ENCODE data around the gene EFCAB6. TPM values are rescaled to one million over a fixed set of nuclear protein-coding genes. Genes with fewer than 3 reads are reported as not detected.

The EFCAB6 gene, protein sequence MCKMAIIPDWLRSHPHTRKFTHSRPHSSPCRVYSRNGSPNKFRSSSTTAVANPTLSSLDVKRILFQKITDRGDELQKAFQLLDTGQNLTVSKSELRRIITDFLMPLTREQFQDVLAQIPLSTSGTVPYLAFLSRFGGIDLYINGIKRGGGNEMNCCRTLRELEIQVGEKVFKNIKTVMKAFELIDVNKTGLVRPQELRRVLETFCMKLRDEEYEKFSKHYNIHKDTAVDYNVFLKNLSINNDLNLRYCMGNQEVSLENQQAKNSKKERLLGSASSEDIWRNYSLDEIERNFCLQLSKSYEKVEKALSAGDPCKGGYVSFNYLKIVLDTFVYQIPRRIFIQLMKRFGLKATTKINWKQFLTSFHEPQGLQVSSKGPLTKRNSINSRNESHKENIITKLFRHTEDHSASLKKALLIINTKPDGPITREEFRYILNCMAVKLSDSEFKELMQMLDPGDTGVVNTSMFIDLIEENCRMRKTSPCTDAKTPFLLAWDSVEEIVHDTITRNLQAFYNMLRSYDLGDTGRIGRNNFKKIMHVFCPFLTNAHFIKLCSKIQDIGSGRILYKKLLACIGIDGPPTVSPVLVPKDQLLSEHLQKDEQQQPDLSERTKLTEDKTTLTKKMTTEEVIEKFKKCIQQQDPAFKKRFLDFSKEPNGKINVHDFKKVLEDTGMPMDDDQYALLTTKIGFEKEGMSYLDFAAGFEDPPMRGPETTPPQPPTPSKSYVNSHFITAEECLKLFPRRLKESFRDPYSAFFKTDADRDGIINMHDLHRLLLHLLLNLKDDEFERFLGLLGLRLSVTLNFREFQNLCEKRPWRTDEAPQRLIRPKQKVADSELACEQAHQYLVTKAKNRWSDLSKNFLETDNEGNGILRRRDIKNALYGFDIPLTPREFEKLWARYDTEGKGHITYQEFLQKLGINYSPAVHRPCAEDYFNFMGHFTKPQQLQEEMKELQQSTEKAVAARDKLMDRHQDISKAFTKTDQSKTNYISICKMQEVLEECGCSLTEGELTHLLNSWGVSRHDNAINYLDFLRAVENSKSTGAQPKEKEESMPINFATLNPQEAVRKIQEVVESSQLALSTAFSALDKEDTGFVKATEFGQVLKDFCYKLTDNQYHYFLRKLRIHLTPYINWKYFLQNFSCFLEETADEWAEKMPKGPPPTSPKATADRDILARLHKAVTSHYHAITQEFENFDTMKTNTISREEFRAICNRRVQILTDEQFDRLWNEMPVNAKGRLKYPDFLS (N-terminal part only)
- total RNA-seq (0.07 and 0.39 TPM in 2 replicates), polyA plus RNA-seq (0.10 TPM in 1 of 2 replicates, not detected in the other), polyA minus RNA-seq (0.07 TPM in 1 of 2 replicates, not detected in the other)
- 0.21 TPM for total RNA-seq (2013)

DNA sequence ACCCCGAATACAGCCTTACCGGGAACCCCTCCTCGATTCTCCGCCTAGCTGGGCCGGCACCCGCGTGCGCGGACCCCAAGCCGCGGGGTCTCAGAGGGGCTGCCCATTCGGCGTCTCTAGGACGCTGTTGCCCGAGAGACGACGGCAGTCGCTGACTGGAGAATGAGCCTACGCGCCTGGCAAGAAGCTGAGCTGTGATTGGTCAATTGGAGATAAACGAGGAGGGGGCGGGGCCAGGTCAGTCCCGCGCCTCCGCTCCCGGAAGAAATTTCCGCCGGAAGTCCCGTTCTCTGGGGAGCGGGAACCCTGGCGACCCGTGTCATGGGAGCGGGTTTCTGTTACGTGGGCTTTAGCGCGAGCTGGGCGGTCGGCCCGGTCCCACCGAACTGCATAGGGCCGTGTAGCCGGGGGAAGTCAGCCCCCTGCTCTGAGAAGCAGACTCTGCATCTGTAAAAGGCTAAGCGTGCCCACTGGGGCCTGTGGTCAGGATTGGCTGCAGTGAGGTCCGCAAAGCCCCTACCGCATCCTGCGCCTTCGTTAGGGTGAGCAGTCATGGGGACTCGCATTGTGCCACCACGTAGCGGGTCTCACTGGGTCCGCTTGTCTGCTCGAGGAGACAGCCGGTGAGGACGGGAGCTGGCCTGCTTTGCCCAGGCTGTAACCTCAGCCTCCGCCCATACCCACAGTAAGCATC is at the start of gene EFCAB6:
TSS of gene EFCAB6 (minus strand) at position 157 of the 694 bp plus-strand sequence. CDS start 29,987 bp downstream, outside the sequence.
- peak within 1 kb of the TSS; percentile 94 for H3K4me3 Mint-ChIP-seq
- H3K79me2 ChIP-seq (ENCODE audit: control insufficient read depth, insufficient read depth, low read length): no peaks in the 10 kb centered on the region
- no peaks in the 10 kb centered on the region for H3K36me3 ChIP-seq (replicated peaks in 1 of 2; ENCODE audit: control extremely low read depth in 1 of 2, control insufficient read depth in 1 of 2, extremely low read depth in 1 of 2, insufficient read depth in 2 of 2, low read length in 1 of 2)
- peaks cover 28% of the 10 kb centered on the region for H3K4me1 Mint-ChIP-seq
- TF ChIP-seq EZH2 (IDR thresholded peaks at IDR 0.05; ENCODE audit: borderline replicate concordance, insufficient read depth, low read depth, low read length, poor library complexity, severe bottlenecking): no peak
- TF ChIP-seq, protein P1, sequence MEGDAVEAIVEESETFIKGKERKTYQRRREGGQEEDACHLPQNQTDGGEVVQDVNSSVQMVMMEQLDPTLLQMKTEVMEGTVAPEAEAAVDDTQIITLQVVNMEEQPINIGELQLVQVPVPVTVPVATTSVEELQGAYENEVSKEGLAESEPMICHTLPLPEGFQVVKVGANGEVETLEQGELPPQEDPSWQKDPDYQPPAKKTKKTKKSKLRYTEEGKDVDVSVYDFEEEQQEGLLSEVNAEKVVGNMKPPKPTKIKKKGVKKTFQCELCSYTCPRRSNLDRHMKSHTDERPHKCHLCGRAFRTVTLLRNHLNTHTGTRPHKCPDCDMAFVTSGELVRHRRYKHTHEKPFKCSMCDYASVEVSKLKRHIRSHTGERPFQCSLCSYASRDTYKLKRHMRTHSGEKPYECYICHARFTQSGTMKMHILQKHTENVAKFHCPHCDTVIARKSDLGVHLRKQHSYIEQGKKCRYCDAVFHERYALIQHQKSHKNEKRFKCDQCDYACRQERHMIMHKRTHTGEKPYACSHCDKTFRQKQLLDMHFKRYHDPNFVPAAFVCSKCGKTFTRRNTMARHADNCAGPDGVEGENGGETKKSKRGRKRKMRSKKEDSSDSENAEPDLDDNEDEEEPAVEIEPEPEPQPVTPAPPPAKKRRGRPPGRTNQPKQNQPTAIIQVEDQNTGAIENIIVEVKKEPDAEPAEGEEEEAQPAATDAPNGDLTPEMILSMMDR (IDR thresholded peaks at IDR 0.05): no peak
- H3K27me3 Mint-ChIP-seq: peaks cover 5% of the 10 kb centered on the region
- no peaks in the 10 kb centered on the region for H3K27me3 ChIP-seq (replicated peaks in 1 of 4; ENCODE audit: control extremely low read depth in 1 of 4, control insufficient read depth in 3 of 4, insufficient read depth in 4 of 4, low read length in 3 of 4)
- H4K20me1 ChIP-seq (ENCODE audit: control insufficient read depth, insufficient read depth, low read length, poor library complexity, severe bottlenecking): no peaks in the 10 kb centered on the region
- peak within 1 kb of the TSS; percentile 86 for H3K9ac ChIP-seq (ENCODE audit: low read length)
- peak within 1 kb of the TSS; percentile 91 for H2AFZ ChIP-seq (ENCODE audit: insufficient read depth, low read depth, low read length, poor library complexity, severe bottlenecking)
- H3K4me3 ChIP-seq (ENCODE audit: control extremely low read depth in 1 of 5, extremely low read depth in 1 of 5, insufficient read depth in 1 of 5, low read depth in 2 of 5, low read length in 4 of 5): peak within 1 kb of the TSS; percentile 39 to 92 (median 77)
- no peaks in the 10 kb centered on the region for H3K9me3 ChIP-seq (ENCODE audit: control extremely low read depth in 1 of 3, control insufficient read depth in 2 of 3, insufficient read depth in 1 of 3, low read length in 2 of 3)
- ATAC-seq (ENCODE audit: low read depth): peak; percentile 95
- H3K4me2 ChIP-seq (replicated peaks; ENCODE audit: low read depth, low read length, poor library complexity, severe bottlenecking): peak within 1 kb of the TSS; percentile 92
- DNase-seq: peak; percentile 94
- ChIA-PET POLR2A (interaction anchor here (0.9 kb wide), 1 partner anchor 143 kb away, joined by 3 read pairs; the partner anchor contains the start of gene SAMM50), CTCF (no interaction called here)
- intact Hi-C loops (cut with micrococcal nuclease): loop anchor here (2.0 to 5.0 kb wide), 3 partner anchors 143 to 685 kb away; partner anchors contain the start of genes PARVG, RTL6 and SAMM50
- WGBS (ENCODE audit: insufficient coverage): under 1% methylated on average over 54 of the region's 55 CpGs
- H3K4me1 ChIP-seq (ENCODE audit: control insufficient read depth in 2 of 2, insufficient read depth in 2 of 2, low read length in 2 of 2): peaks cover 12 to 17% of the 10 kb centered on the region in 2 donors
- H3K27ac ChIP-seq (ENCODE audit: low read length in 2 of 2): peak within 1 kb of the TSS; percentile 35 to 86
- H3K27ac Mint-ChIP-seq: peak within 1 kb of the TSS; percentile 85
- no peaks in the 10 kb centered on the region for H3K9me3 Mint-ChIP-seq (ENCODE audit: insufficient read depth)
